Stimulated activated naive CD8-positive, alpha-beta T cell treated with anti-CD3 and anti-CD28 coated beads, Interleukin-15, amount 100 ng/mL, for 72 hours (primary cell): Measurements from ENCODE around the gene ACSS2.

Experiments used
- ATAC-seq: fragments of 150-1000 bp; cut with Tn5 transposase; 2 replicates; pipeline ENCODE4 v1.10.0; 2021; ENCODE audit warnings: mild to moderate bottlenecking, moderate library complexity
- DNase-seq, 2 donors: peaks; one replicate each; pipeline ENCODE4 v3.0.0; 2021 to 2022
- H3K27ac Mint-ChIP-seq, 2 donors: one replicate each; pipeline ENCODE4 v1.8.0; 2022; ENCODE audit warnings: mild to moderate bottlenecking in 2 of 2, mixed read lengths in 2 of 2, moderate library complexity in 2 of 2
- H3K27me3 Mint-ChIP-seq: one replicate; pipeline ENCODE4 v1.8.0; 2022; ENCODE audit warnings: mixed read lengths
- H3K4me1 Mint-ChIP-seq: one replicate; pipeline ENCODE4 v1.8.0; 2022; ENCODE audit warnings: mild to moderate bottlenecking, mixed read lengths
- H3K4me3 Mint-ChIP-seq, 2 donors: one replicate each; pipeline ENCODE4 v1.8.0; 2022; ENCODE audit warnings: mild to moderate bottlenecking in 2 of 2, mixed read lengths in 2 of 2, moderate library complexity in 1 of 2
- H3K9me3 Mint-ChIP-seq, 2 donors: one replicate each; pipeline ENCODE4 v1.8.0; 2022; ENCODE audit warnings: mixed read lengths in 2 of 2

ACSS2 gene

GRCh38 chr20:34876406-34877282 lies at the start of gene ACSS2:
Gene ACSS2, plus strand, starts transcription at chr20:34876612. Its CDS starts 34 bp downstream, at chr20:34876646.
- ATAC-seq, result peak; percentile 70
- Mint-ChIP-seq H3K4me3 (peak within 1 kb of the TSS; percentile 97 to 98), H3K4me1 (peaks cover 54% of the 10 kb centered on the region), H3K27me3 (no peaks in the 10 kb centered on the region), H3K9me3 (no peaks in the 10 kb centered on the region), H3K27ac (peak within 1 kb of the TSS; percentile 89 to 95)
- peak; percentile 93 to 96 for DNase-seq

- Mint-ChIP-seq H3K27ac (no peak overlapping the region), H3K9me3 (no peaks in the 10 kb centered on the region), H3K4me3 (no peak overlapping the region), H3K4me1 (peaks cover 13% of the 10 kb centered on the region), H3K27me3 (peaks cover 14% of the 10 kb centered on the region)
- DNase-seq (no peak), ATAC-seq (no peak)
These were observed 47.2 kb upstream of the ACSS2 start for GRCh38 chr20:34829191-34829590.

GRCh38 chr20:34831936-34832335 lies 44.5 kb upstream of the ACSS2 start:
- Mint-ChIP-seq H3K4me1 (peaks cover 5% of the 10 kb centered on the region), H3K4me3 (no peak overlapping the region), H3K27ac (no peak overlapping the region), H3K27me3 (peaks cover 18% of the 10 kb centered on the region), H3K9me3 (no peaks in the 10 kb centered on the region)
- ATAC-seq (no peak), DNase-seq (no peak)

- peaks cover 18% of the 10 kb centered on the region for H3K27me3 Mint-ChIP-seq
- no peaks in the 10 kb centered on the region for H3K9me3 Mint-ChIP-seq
- no peak for DNase-seq
- H3K4me3 Mint-ChIP-seq, result no peak overlapping the region
- no peak for ATAC-seq
- peaks cover 5% of the 10 kb centered on the region for H3K4me1 Mint-ChIP-seq
- H3K27ac Mint-ChIP-seq, result no peak overlapping the region
These were observed 41.9 kb upstream of the ACSS2 start for GRCh38 chr20:34834459-34834893.

DNA sequence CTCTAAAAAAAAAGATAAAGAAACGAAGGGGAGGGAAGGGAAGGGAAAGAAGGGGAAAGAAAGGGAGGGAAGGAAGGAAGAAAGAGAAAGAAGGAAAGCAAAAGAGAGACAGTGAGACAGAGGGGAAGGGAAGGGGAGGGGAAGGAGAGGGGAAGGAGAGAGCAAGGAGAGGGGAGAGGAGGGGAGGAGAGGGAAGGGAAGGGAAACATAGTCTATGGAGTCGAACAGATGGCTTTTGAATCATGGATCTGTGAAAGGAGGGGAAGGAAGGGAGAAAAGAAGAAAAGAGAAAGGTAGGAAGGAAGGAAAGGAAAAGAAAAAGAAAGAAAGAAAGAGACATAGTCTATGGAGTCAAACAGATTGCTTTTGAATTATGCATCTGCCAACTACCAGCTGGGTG lies 34.3 kb upstream of the ACSS2 start:
- no peaks in the 10 kb centered on the region for H3K9me3 Mint-ChIP-seq
- H3K27ac Mint-ChIP-seq, result no peak overlapping the region
- no peaks in the 10 kb centered on the region for H3K27me3 Mint-ChIP-seq
- H3K4me3 Mint-ChIP-seq, result no peak overlapping the region
- no peak for DNase-seq
- no peak for ATAC-seq
- no peaks in the 10 kb centered on the region for H3K4me1 Mint-ChIP-seq

GRCh38 chr20:34843421-34843820 lies 33.0 kb upstream of the ACSS2 start:
- no peak for ATAC-seq
- no peaks in the 10 kb centered on the region for H3K27me3 Mint-ChIP-seq

GRCh38 chr20:34848597-34848996 lies 27.8 kb upstream of the ACSS2 start:
- no peak for DNase-seq
- ATAC-seq, result no peak
- no peaks in the 10 kb centered on the region for H3K9me3 Mint-ChIP-seq

More at GRCh38 chr20:34843421-34843820, 33.0 kb upstream of the ACSS2 start:
- H3K4me3 Mint-ChIP-seq, result no peak overlapping the region
- no peak overlapping the region for H3K27ac Mint-ChIP-seq
- no peaks in the 10 kb centered on the region for H3K4me1 Mint-ChIP-seq
- no peak for DNase-seq
- no peaks in the 10 kb centered on the region for H3K9me3 Mint-ChIP-seq

DNA sequence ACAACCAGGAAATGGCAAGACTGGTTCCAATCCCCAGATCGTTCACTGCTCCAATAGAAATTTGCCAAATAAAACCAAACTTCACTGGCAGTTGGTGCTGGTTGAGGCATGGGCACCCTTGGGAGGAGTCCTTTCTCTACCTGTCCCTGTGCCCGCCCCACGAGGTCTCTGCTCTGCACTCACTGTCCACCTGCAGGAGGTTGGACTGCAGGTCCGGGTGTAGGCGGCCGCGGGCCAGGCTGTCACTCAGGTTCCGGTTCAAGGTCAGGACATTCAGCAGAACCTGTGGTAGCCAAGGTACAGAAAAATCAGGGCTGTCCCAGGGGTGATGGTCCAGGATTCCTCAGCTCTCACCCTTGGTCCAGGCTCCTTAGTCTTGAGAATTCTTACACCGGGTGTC lies 26.6 kb upstream of the ACSS2 start:
- DNase-seq (no peak), ATAC-seq (no peak)
- H3K9me3 Mint-ChIP-seq, result no peaks in the 10 kb centered on the region
- no peaks in the 10 kb centered on the region for H3K4me1 Mint-ChIP-seq
- no peaks in the 10 kb centered on the region for H3K27me3 Mint-ChIP-seq
- no peak overlapping the region for H3K27ac Mint-ChIP-seq
- H3K4me3 Mint-ChIP-seq, result no peak overlapping the region

More at GRCh38 chr20:34848597-34848996, 27.8 kb upstream of the ACSS2 start:
- Mint-ChIP-seq H3K4me1 (no peaks in the 10 kb centered on the region), H3K27ac (no peak overlapping the region), H3K4me3 (no peak overlapping the region), H3K27me3 (no peaks in the 10 kb centered on the region)

- Mint-ChIP-seq H3K4me3 (no peak overlapping the region), H3K4me1 (no peaks in the 10 kb centered on the region), H3K27me3 (no peaks in the 10 kb centered on the region), H3K9me3 (no peaks in the 10 kb centered on the region), H3K27ac (no peak overlapping the region)
- no peak for DNase-seq
- no peak for ATAC-seq
These were observed 25.4 kb upstream of the ACSS2 start for GRCh38 chr20:34850969-34851368.

DNA sequence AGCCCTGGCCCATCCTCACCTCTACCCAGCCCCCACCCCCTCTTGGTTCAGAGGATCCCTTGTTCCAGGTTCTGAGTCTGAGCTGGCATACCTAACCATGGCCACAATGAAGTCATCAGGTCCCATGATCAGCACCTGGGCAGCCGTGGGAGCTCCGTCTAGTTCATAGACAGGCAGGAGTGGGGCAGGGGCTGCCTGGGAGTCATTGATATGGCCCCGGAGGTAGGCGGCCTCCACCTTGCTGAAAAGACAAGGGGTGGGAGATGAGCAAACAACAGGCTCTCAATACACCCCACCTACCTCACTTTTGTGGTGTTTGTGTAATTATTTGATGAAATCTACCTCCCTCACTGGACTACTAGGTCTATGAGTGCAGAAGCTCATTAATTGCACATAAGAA lies 24.1 kb upstream of the ACSS2 start:
- Mint-ChIP-seq H3K27me3 (no peaks in the 10 kb centered on the region), H3K27ac (no peak overlapping the region), H3K4me3 (no peak overlapping the region), H3K9me3 (no peaks in the 10 kb centered on the region), H3K4me1 (no peaks in the 10 kb centered on the region)
- no peak for DNase-seq
- ATAC-seq, result no peak

- no peaks in the 10 kb centered on the region for H3K9me3 Mint-ChIP-seq
- DNase-seq (no peak), ATAC-seq (no peak)
- H3K4me1 Mint-ChIP-seq, result no peaks in the 10 kb centered on the region
- no peak overlapping the region for H3K4me3 Mint-ChIP-seq
- no peaks in the 10 kb centered on the region for H3K27me3 Mint-ChIP-seq
- no peak overlapping the region for H3K27ac Mint-ChIP-seq
These were observed 17.0 kb upstream of the ACSS2 start for GRCh38 chr20:34859367-34859766.

- no peak overlapping the region for H3K4me3 Mint-ChIP-seq
- no peaks in the 10 kb centered on the region for H3K4me1 Mint-ChIP-seq
- H3K27me3 Mint-ChIP-seq, result no peaks in the 10 kb centered on the region
- DNase-seq (no peak), ATAC-seq (no peak)
- H3K27ac Mint-ChIP-seq, result no peak overlapping the region
- H3K9me3 Mint-ChIP-seq, result no peaks in the 10 kb centered on the region
These were observed 16.4 kb upstream of the ACSS2 start for GRCh38 chr20:34859826-34860545.

GRCh38 chr20:34861386-34862084 lies 14.9 kb upstream of the ACSS2 start:
- no peak for ATAC-seq
- Mint-ChIP-seq H3K4me3 (no peak overlapping the region), H3K27me3 (no peaks in the 10 kb centered on the region), H3K4me1 (no peaks in the 10 kb centered on the region), H3K27ac (peak overlapping the region in 1 of 2 donors; percentile 39), H3K9me3 (no peaks in the 10 kb centered on the region)
- DNase-seq, result no peak

- DNase-seq, result no peak
- Mint-ChIP-seq H3K27ac (peak overlapping the region in 1 of 2 donors; percentile 79), H3K4me1 (no peaks in the 10 kb centered on the region), H3K27me3 (no peaks in the 10 kb centered on the region), H3K4me3 (no peak overlapping the region), H3K9me3 (no peaks in the 10 kb centered on the region)
- no peak for ATAC-seq
These were observed 13.7 kb upstream of the ACSS2 start for GRCh38 chr20:34862724-34863123.

GRCh38 chr20:34863421-34863965 lies 12.9 kb upstream of the ACSS2 start:
- no peak overlapping the region for H3K4me3 Mint-ChIP-seq
- H3K4me1 Mint-ChIP-seq, result no peaks in the 10 kb centered on the region
- ATAC-seq, result no peak
- no peaks in the 10 kb centered on the region for H3K9me3 Mint-ChIP-seq
- H3K27ac Mint-ChIP-seq, result peak overlapping the region in 1 of 2 donors; percentile 58
- no peaks in the 10 kb centered on the region for H3K27me3 Mint-ChIP-seq
- no peak for DNase-seq
